ENCODE measurements around the gene CPSF4. TPM values are rescaled to one million over a fixed set of nuclear protein-coding genes. Genes with fewer than 3 reads are reported as not detected.
A peak's percentile ranks its signal among the peaks of the same experiment; 100 is the strongest.

The CPSF4 gene
- total RNA-seq, 2 donors from 2014 or later: 40.4 to 97.4 TPM

GRCh38 chr7:99407872-99408378 is 30.8 kb upstream of the CPSF4 start:
- WGBS: under 1% methylated on average over 28 of the region's 28 CpGs
- no peak for DNase-seq (ENCODE audit: low spot score)

DNA sequence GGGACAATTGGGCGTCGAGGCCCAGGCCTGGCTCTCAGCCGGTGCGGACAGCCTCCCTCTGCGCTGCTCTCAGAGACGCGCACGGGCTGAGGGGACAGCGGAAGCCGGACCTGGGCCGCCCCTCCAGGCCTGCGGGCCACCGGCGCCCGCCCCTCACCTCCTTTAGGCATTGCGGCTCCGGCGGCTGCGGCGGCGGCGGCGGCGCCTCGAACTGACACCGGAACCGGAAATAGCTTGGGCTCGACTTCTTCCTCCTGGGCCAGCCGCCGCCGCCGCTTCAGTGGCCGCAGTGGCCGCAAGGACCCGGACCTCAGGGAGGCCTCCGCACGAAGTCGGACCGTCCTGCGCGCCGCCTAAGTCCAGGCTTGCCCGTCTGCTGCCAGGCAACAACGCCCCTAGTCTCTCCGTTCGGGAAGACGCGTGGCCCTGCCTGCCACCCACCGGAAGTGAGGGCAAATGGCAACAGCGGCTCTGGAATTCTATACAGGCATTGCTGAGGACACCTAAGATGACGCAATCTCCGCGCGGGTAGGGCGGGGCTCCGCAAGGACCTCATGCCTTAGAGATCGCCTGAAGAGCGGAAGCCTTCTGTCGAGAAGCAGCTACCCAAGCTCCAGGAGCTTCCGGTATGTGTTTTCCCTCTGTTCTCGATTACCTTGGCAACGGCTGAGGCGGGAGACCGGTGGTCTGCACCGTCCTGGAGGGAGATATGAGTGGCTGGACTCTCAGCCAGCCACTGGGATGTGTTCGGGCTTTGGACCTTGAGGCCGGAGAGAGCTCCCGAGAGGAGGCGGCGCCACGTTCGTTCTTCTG is 30.2 kb upstream of the CPSF4 start, which contains the start of the genes BUD31 and PDAP1:
TSS of gene BUD31 (plus strand) at position 591 of the 813 bp plus-strand sequence. CDS start 2,124 bp downstream, outside the sequence.
TSS of gene PDAP1 (minus strand) at position 219 of the 813 bp plus-strand sequence. CDS start at position 170, 49 bp downstream.
- intact Hi-C loops (cut with DNase I): loop anchor here (5.0 to 10.0 kb wide), 2 partner anchors 36 to 264 kb away; partner anchors contain the start of genes ARPC1B and SMURF1
- H3K27me3 ChIP-seq (replicated peaks; ENCODE audit: insufficient read depth): no peaks in the 10 kb centered on the region
- DNase-seq (ENCODE audit: low spot score): peak; percentile 93
- H3K4me3 ChIP-seq: peak within 1 kb of the TSS; percentile 85 to 87
- H3K4me1 ChIP-seq (replicated peaks): peaks cover 11% of the 10 kb centered on the region
- TF ChIP-seq CTCF (IDR thresholded peaks at IDR 0.05): peak in 2 of 4 experiments; percentile 60 to 61
- TF ChIP-seq POLR2A (IDR thresholded peaks at IDR 0.05): peak; percentile 81
- TF ChIP-seq POLR2AphosphoS5 (IDR thresholded peaks at IDR 0.05): peak; percentile 98
- H3K9me3 ChIP-seq: no peaks in the 10 kb centered on the region
- under 1% methylated on average over 72 of the region's 72 CpGs for WGBS
- H3K36me3 ChIP-seq: peaks cover 4 to 20% of the 10 kb centered on the region in 2 donors
- peak within 1 kb of the TSS; percentile 93 to 98 for H3K27ac ChIP-seq

More at GRCh38 chr7:99407872-99408378, 30.8 kb upstream of the CPSF4 start:
- Histone ChIP-seq H3K4me3 (peak overlapping the region; percentile 85 to 87), H3K36me3 (peaks cover 4 to 14% of the 10 kb centered on the region in 2 donors), H3K27ac (peak overlapping the region; percentile 93 to 98), H3K9me3 (no peaks in the 10 kb centered on the region), H3K4me1 (replicated peaks) (peaks cover 11% of the 10 kb centered on the region), H3K27me3 (replicated peaks; ENCODE audit: insufficient read depth) (no peaks in the 10 kb centered on the region)
- intact Hi-C loops (cut with DNase I): loop anchor here (5.0 to 10.0 kb wide), 2 partner anchors 36 to 263 kb away; partner anchors contain the start of genes ARPC1B and SMURF1
- TF ChIP-seq POLR2AphosphoS5 (IDR thresholded peaks at IDR 0.05) (no peak), POLR2A (IDR thresholded peaks at IDR 0.05) (no peak), CTCF (IDR thresholded peaks at IDR 0.05) (no peak)

- Histone ChIP-seq H3K4me3 (peak overlapping the region; percentile 85 to 87), H3K27me3 (replicated peaks; ENCODE audit: insufficient read depth) (no peaks in the 10 kb centered on the region), H3K36me3 (peaks cover 4 to 25% of the 10 kb centered on the region in 2 donors), H3K4me1 (replicated peaks) (peaks cover 11% of the 10 kb centered on the region), H3K27ac (peak overlapping the region; percentile 93 to 98), H3K9me3 (no peaks in the 10 kb centered on the region)
- no peak for DNase-seq (ENCODE audit: low spot score)
- TF ChIP-seq POLR2A (IDR thresholded peaks at IDR 0.05): no peak
- TF ChIP-seq POLR2AphosphoS5 (IDR thresholded peaks at IDR 0.05): no peak
- TF ChIP-seq CTCF (IDR thresholded peaks at IDR 0.05): no peak
- intact Hi-C loops (cut with DNase I): loop anchor here (5.0 to 10.0 kb wide), 2 partner anchors 37 to 264 kb away; partner anchors contain the start of genes ARPC1B and SMURF1
- under 1% methylated on average over 18 of the region's 18 CpGs for WGBS
Measured at GRCh38 chr7:99409192-99409572, 29.6 kb upstream of the CPSF4 start.

GRCh38 chr7:99409806-99410205 is 28.9 kb upstream of the CPSF4 start:
- H3K4me1 ChIP-seq (replicated peaks): peaks cover 11% of the 10 kb centered on the region
- H3K4me3 ChIP-seq: peak overlapping the region; percentile 85 to 87
- WGBS: 23% methylated on average over 3 of the region's 3 CpGs
- H3K36me3 ChIP-seq: peaks cover 4 to 30% of the 10 kb centered on the region in 2 donors
- no peaks in the 10 kb centered on the region for H3K27me3 ChIP-seq (replicated peaks; ENCODE audit: insufficient read depth)
- intact Hi-C loops (cut with DNase I): loop anchor here (5.0 to 10.0 kb wide), 2 partner anchors 38 to 265 kb away; partner anchors contain the start of genes ARPC1B and SMURF1
- DNase-seq (ENCODE audit: low spot score): no peak
- TF ChIP-seq CTCF (IDR thresholded peaks at IDR 0.05): no peak
- TF ChIP-seq POLR2A (IDR thresholded peaks at IDR 0.05): no peak
- TF ChIP-seq POLR2AphosphoS5 (IDR thresholded peaks at IDR 0.05): no peak
- H3K9me3 ChIP-seq: no peaks in the 10 kb centered on the region
- peak overlapping the region in 1 of 2 donors; percentile 98 for H3K27ac ChIP-seq
